OCI-LY3 (cell line): ENCODE data around the gene DSN1.
A peak's percentile ranks its signal among the peaks of the same experiment; 100 is the strongest.

Experiments
- H2AFZ ChIP-seq: fragments of 200-600, 300-600 bp; shearing (Covaris generic); 2 replicates; pipeline ENCODE4 v1.6.0; 2014; ENCODE audit warnings: antibody characterized with exemption, low read depth, low read length
- H3K27ac ChIP-seq: fragments of 200-600, 300-600 bp; sonication (generic); 2 replicates; pipeline ENCODE4 v1.5.1; 2014; ENCODE audit warnings: mild to moderate bottlenecking, low read length, moderate library complexity, mixed read lengths
- H3K27me3 ChIP-seq: fragments of 200-600, 300-600 bp; sonication (generic); 2 replicates; pipeline ENCODE4 v1.6.1; 2014; ENCODE audit warnings: low read depth, low read length, mixed read lengths
- H3K36me3 ChIP-seq: fragments of 200-600, 300-600 bp; sonication (generic); replicated peaks from 2 replicates; pipeline ENCODE3; 2014; ENCODE audit warnings: low read depth, low read length, mixed read lengths
- H3K4me1 ChIP-seq: fragments of 300-600, 200-600 bp; sonication (generic); 2 replicates; pipeline ENCODE4 v1.6.1; 2014; ENCODE audit warnings: low read length, mixed read lengths
- H3K4me2 ChIP-seq: fragments of 200-600, 300-600 bp; sonication (generic); 2 replicates; pipeline ENCODE4 v1.6.1; 2014; ENCODE audit warnings: low read length, mixed read lengths
- H3K4me3 ChIP-seq: fragments of 300-600, 200-600 bp; sonication (generic); 2 replicates; pipeline ENCODE4 v1.5.1; 2014; ENCODE audit warnings: antibody characterized with exemption, mild to moderate bottlenecking, low read length, moderate library complexity
- H3K79me2 ChIP-seq: fragments of 300-600, 200-600 bp; shearing (Covaris generic); 2 replicates; pipeline ENCODE4 v1.6.1; 2014; ENCODE audit warnings: mild to moderate bottlenecking, low read length, mixed read lengths
- H3K9ac ChIP-seq: fragments of 300-600, 200-600 bp; shearing (Covaris generic); 2 replicates; pipeline ENCODE4 v1.6.0; 2014; ENCODE audit warnings: mild to moderate bottlenecking, low read length, moderate library complexity
- H3K9me3 ChIP-seq: fragments of 200-600, 300-600 bp; shearing (Covaris generic); 2 replicates; pipeline ENCODE4 v1.6.1; 2014; ENCODE audit warnings: low read length, mixed read lengths; ENCODE audit not compliant: insufficient read depth
- H4K20me1 ChIP-seq: fragments of 200-600, 300-600 bp; sonication (generic); 2 replicates; pipeline ENCODE4 v1.6.1; 2016; ENCODE audit warnings: low read length, mixed read lengths; ENCODE audit not compliant: insufficient read depth
- EZH2phosphoT487 ChIP-seq: fragments of 200-600 bp; shearing (Covaris generic); IDR thresholded peaks from 2 replicates; pipeline ENCODE4 v1.6.1; 2018; ENCODE audit warnings: antibody characterized with exemption, mixed run types, low read depth
- TF ChIP-seq, protein P1 (sequence below): fragments of 200-600, 300-600 bp; sonication (generic); IDR thresholded peaks from 2 replicates; pipeline ENCODE4 v1.5.1; 2014; ENCODE audit warnings: antibody characterized with exemption, low read length, low read depth

DSN1 gene, protein sequence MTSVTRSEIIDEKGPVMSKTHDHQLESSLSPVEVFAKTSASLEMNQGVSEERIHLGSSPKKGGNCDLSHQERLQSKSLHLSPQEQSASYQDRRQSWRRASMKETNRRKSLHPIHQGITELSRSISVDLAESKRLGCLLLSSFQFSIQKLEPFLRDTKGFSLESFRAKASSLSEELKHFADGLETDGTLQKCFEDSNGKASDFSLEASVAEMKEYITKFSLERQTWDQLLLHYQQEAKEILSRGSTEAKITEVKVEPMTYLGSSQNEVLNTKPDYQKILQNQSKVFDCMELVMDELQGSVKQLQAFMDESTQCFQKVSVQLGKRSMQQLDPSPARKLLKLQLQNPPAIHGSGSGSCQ

DNA sequence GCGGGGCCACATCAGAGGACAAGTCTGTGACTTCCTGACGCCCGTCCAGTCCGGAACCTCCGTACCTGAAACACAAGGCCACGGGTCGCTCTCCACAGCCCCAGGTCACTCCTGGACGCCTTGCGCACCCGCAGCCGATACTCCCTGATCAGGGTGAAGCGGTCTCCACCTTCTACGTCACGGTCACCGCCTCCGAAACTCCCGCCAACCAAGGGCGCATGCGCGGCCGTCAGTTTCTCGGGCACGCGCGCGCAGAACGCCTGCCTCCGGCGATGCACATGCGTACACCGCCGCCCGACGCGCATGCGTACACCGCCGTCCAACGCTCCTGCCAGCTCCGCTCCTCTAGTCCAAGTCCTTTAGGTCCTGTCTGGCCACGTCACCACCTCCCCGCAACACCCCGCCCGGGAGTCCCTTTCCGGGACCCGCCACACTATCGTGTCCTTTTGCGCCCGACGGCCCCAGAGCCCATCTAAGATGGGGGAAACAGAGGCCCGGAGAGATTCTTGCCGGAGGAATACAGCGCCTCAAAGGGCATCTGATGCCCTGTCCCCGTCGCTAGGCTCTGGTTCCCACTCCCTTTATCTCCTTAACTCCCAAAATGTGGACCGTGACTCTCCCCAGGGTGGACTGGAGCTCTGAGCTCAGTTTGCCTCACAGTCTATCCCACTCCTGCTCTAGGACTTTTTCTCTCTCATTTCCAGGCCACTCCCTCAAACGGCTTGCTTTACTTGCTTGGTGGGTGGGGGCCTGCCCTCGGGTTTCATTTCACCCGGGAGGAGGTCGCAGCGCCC lies at the start of gene DSN1:
Gene DSN1, minus strand, starts transcription at position 167 of the 794 bp plus-strand sequence. CDS start 2,305 bp downstream, outside the sequence.
- Histone ChIP-seq H3K79me2 (peaks cover 10% of the 10 kb centered on the region), H4K20me1 (no peaks in the 10 kb centered on the region), H3K4me2 (peak within 1 kb of the TSS; percentile 86), H2AFZ (peak within 1 kb of the TSS; percentile 82), H3K9ac (peak within 1 kb of the TSS; percentile 98), H3K4me1 (peaks cover 22% of the 10 kb centered on the region), H3K27me3 (no peaks in the 10 kb centered on the region), H3K4me3 (peak within 1 kb of the TSS; percentile 82), H3K9me3 (no peaks in the 10 kb centered on the region), H3K36me3 (peaks cover 7% of the 10 kb centered on the region), H3K27ac (peak within 1 kb of the TSS; percentile 68)
- TF ChIP-seq, protein P1, sequence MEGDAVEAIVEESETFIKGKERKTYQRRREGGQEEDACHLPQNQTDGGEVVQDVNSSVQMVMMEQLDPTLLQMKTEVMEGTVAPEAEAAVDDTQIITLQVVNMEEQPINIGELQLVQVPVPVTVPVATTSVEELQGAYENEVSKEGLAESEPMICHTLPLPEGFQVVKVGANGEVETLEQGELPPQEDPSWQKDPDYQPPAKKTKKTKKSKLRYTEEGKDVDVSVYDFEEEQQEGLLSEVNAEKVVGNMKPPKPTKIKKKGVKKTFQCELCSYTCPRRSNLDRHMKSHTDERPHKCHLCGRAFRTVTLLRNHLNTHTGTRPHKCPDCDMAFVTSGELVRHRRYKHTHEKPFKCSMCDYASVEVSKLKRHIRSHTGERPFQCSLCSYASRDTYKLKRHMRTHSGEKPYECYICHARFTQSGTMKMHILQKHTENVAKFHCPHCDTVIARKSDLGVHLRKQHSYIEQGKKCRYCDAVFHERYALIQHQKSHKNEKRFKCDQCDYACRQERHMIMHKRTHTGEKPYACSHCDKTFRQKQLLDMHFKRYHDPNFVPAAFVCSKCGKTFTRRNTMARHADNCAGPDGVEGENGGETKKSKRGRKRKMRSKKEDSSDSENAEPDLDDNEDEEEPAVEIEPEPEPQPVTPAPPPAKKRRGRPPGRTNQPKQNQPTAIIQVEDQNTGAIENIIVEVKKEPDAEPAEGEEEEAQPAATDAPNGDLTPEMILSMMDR = no peak

DNA sequence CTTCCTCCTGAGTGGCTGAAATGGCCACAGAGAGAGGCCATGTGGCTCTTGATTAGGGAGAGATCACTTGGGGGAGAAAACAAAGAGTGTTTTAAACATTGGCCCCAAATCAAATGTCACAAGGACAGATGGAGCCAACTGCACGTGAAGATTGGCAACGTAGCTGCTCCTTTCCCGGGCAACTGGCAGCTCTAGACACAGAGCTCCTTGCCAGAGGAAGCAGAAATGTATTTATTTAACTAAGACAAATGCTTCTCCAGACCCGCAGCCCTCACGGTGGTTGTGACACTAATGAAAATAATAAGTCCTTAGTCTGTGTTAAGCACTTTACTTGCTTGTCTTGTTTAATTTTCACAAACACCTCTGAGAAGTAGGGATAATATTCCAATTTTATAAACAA lies 49.6 kb upstream of the DSN1 start:
- Histone ChIP-seq H3K79me2 (no peaks in the 10 kb centered on the region), H3K9me3 (no peaks in the 10 kb centered on the region)

GRCh38 chr20:36821964-36822437 lies 48.4 kb upstream of the DSN1 start:
- Histone ChIP-seq H3K4me2 (no peak overlapping the region), H3K27me3 (no peaks in the 10 kb centered on the region), H3K36me3 (peaks cover 9% of the 10 kb centered on the region), H2AFZ (no peak overlapping the region), H3K4me1 (no peaks in the 10 kb centered on the region), H3K79me2 (no peaks in the 10 kb centered on the region), H3K9me3 (no peaks in the 10 kb centered on the region), H3K9ac (no peak overlapping the region), H3K27ac (no peak overlapping the region), H4K20me1 (no peaks in the 10 kb centered on the region), H3K4me3 (no peak overlapping the region)
- TF ChIP-seq EZH2phosphoT487 = no peak
- TF ChIP-seq, protein P1 = no peak

More for the DNA sequence above, 49.6 kb upstream of the DSN1 start:
- Histone ChIP-seq H3K4me2 (no peak overlapping the region), H3K4me1 (peaks cover 10% of the 10 kb centered on the region), H3K27ac (no peak overlapping the region), H3K4me3 (no peak overlapping the region), H3K27me3 (no peaks in the 10 kb centered on the region), H4K20me1 (no peaks in the 10 kb centered on the region), H3K36me3 (peaks cover 6% of the 10 kb centered on the region), H2AFZ (no peak overlapping the region), H3K9ac (no peak overlapping the region)
- TF ChIP-seq, protein P1 = no peak
- TF ChIP-seq EZH2phosphoT487 = no peak

DNA sequence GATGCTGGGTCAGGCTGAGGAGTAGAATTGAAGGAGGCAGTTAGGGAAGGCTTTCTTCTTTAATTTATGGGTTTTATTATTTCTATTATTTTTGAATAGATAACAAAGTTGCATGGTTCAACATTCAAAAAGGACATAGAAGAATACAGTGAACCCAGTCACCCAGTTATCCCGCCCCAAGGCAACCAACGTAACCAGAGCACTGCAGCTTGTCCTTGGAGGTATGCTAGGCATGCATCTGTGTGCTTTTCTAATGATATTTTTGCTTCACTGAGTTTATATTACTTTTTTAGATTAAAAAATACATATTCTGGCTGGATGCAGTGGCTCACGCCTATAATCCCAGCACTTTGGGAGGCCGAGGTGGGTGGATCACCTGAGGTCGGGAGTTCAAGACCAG lies 47.4 kb upstream of the DSN1 start:
- Histone ChIP-seq H3K4me1 (no peaks in the 10 kb centered on the region), H3K79me2 (no peaks in the 10 kb centered on the region), H4K20me1 (no peaks in the 10 kb centered on the region), H3K9me3 (no peaks in the 10 kb centered on the region), H3K4me3 (no peak overlapping the region), H3K4me2 (no peak overlapping the region), H3K36me3 (peaks cover 6% of the 10 kb centered on the region), H3K9ac (no peak overlapping the region), H2AFZ (no peak overlapping the region), H3K27ac (no peak overlapping the region), H3K27me3 (no peaks in the 10 kb centered on the region)
- TF ChIP-seq, protein P1 = no peak
- no peak for TF ChIP-seq EZH2phosphoT487
